HG03571 (cell line): Measurements from ENCODE around the gene S100P.
A peak's percentile ranks its signal among the peaks of the same experiment; 100 is the strongest.

Source experiments
- ATAC-seq: cut with Tn5 transposase; IDR thresholded peaks from one replicate; pipeline ENCODE4 v1.9.1; 2021; ENCODE audit not compliant: unreplicated experiment

Gene S100P

DNA sequence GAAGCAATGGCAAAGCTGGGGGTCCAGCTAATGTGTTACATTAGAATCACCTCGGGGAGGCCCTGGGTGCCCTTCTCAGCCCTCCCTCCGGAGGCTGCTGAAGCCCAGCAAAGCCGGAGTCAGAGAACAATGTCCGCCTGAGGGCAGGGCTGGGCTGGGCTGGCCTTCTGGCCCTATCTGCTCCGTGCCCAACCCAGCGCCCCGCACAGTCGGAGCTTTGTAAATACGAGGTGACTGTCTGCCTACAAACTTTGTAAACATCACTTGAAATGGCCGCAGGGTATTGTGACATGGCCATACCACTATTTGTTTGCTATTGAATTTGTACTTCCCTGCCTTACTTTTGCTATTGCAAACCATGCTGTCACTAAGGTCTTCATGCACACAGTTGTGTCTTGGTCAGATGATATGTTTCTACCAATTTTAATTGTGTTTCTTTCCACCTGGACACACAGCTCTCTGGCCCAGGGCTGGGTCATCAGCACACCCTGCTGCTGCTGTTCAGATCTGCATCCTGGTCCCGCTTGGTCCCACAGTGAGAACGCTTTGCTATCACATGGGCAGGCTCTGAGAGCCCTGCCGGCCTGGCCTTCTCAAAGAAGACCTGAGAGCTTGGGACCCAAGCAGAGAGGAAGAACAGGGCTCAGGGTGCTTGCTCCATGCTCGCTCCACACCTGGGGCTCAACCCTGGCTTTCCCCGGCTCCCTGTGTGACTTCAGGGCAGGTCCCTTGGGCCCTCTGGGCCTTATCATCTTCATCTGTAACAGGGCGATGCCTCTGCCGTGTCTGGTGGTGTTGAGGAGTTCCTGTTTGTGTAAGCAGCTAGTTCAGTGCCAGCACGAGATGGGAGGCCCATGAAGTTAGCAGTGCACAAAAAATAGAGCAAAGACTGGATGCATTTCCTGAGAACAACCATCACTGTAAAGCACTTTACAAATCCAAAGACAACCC is 2.3 kb downstream of the S100P start:
- ATAC-seq, result no peak

- ATAC-seq, result no peak
Measured at GRCh38 chr4:6696611-6697010, 2.9 kb downstream of the S100P start.

GRCh38 chr4:6697131-6697530 is 3.5 kb downstream of the S100P start:
- no peak for ATAC-seq

GRCh38 chr4:6699388-6699787 is 5.7 kb downstream of the S100P start:
- ATAC-seq, result no peak

DNA sequence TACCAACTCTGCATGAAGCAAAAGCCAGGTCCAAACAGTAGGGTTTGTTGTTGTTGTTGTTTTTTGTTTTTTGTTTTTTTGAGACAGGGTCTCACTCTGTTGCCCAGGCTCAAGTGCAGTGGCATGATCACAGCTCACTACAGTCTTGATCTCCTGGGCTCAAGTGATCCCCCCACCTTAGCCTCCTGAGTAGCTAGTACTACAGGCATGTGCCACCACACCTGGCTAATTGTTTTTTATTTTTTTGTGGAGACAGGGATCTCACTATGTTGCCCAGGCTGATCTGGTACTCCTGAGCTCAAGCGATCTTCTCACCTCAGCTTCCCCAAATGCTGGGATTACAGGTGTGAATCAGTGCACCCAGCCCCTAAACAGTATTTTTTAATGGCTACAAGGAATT is 6.2 kb downstream of the S100P start:
- no peak for ATAC-seq

DNA sequence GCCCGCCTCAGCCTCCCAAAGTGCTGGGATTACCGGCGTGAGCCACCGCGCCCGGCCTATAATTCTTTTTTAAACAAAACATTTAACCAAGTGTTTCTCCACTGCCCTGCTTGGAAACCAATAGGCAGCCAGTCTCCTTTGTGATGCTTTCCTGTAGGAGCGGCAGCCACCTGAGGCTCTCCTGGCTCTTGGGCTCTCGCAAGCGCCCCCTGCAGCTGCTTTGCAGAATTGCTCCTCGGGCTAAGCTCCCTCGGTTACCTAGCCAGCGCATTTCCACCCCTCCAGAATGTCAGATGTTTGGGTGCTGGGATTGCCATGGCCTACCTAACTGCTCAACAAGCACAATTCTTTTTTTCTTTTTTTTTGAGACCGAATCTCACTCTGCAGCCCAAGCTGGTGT is 7.7 kb downstream of the S100P start:
- ATAC-seq, result no peak

DNA sequence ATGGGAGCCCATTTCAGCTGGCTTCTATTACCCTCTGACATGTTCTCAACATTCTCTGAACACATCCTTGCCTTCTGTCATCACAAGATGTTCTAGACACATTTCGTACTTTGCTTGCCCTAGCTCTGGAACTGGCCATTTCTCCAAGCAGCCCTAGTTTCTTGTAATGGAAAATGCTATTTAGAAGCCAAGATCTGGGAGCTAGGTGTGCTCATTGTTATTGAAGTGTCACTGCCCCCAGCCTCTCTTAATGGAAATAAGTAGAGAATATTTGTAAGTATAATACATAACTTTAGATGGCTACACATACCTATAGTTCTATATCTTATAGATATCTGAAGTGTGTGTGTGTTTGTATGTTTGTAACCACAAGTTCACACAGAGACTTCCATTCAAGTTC is 9.1 kb downstream of the S100P start:
- ATAC-seq, result no peak

- no peak for ATAC-seq
Measured at GRCh38 chr4:6703786-6704185, 10.1 kb downstream of the S100P start.

- ATAC-seq, result no peak
Measured at GRCh38 chr4:6705646-6706045, 12.0 kb downstream of the S100P start.

- ATAC-seq, result no peak
Measured at GRCh38 chr4:6706173-6706572, 12.5 kb downstream of the S100P start.

DNA sequence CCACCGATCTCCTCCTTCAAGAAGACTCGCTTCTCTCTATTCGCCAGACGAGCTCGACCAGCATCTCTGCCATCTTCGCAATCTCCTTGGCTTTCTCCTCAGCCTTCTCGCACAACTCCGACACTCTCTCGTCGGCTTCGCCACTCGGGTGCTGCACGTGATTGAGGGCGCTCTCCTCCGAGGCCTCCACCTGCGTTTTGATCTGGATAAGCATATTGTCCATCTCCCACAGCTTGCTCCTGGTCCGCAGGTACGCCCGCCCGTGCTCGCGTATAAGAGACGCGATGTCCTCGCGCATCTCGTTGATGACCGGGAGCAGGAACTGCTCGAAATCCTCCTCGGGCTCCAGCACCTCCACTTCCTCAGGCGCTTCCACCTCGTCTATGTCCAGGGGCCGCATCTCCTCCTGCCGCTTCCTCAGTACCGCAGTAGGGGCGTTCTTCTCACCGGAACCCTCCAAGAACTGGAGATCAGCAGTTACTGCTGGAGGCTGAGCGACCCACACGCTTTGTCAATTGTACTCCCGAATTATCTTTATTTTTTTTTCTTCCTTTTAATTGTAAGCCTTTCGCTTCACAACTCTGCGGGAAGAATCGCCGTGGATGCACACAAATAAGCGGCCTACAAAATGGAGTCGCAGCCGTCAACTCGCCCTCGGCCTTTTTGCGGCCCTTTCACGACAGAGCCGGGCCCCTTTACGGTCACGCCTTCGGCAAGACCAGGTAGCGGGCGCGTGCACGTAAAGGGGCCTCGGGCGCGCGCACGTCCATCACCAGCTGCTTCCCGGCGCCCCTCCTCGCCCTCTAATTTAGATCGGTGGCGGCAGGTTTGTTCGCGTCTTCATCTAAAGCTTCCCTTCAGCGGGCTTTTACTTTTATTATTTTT is 15.8 kb downstream of the S100P start, which contains the start of gene MRFAP1L1:
TSS of gene MRFAP1L1 (minus strand) at position 636 of the 885 bp plus-strand sequence. CDS start at position 400, 236 bp downstream.
- peak; percentile 71 for ATAC-seq

DNA sequence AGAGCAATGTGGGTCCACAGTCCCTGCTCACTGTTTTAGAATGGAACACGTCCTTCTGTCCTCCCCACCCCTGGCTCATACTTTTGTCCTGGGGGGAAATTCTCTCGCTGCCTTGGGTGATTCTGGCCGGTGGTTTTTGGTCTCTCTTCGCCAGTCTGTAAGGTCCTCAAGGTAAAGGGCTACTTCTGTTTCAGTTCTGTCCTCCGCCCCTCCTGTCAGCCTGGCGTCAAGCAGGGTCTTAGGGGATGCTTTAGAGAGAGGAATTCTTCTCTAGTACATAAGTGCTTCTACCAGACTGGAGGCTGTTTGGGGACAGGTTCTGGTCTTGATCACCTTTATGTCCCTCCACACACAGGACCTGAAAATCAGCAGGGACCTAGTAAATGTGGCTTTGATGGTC is 16.6 kb downstream of the S100P start:
- peak; percentile 9 for ATAC-seq

DNA sequence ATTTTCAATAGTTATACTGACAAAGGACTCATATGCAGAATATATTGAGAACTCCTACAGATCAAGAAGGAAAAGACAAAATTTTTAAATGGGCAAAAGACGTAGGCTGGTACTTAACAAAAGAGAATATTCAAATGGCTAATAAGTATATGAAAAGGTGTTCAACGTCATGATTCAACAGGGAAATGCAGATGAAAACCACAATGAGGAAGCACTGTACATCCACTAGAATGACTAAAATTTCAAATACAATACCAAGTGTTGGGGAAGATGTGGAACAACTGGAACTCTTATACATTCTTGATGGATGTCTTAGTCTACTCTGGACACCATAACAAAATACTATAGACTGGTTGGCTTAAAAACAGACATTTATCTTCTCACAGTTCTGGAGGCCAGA is 17.3 kb downstream of the S100P start:
- no peak for ATAC-seq

GRCh38 chr4:6714954-6715353 is 21.3 kb downstream of the S100P start:
- no peak for ATAC-seq

GRCh38 chr4:6715704-6716017 is 22.0 kb downstream of the S100P start:
- ATAC-seq, result no peak

- peak; percentile 72 for ATAC-seq
Measured at GRCh38 chr4:6716018-6716911, 22.6 kb downstream of the S100P start, which contains the start of gene BLOC1S4. BLOC1S4 (plus strand) TSS chr4:6716174; CDS start chr4:6716210, 36 bp downstream.

- no peak for ATAC-seq
Measured at GRCh38 chr4:6716958-6717655, 23.4 kb downstream of the S100P start.

- ATAC-seq, result no peak
Measured at GRCh38 chr4:6718932-6719610, 25.4 kb downstream of the S100P start.

- ATAC-seq, result no peak
Measured at GRCh38 chr4:6719611-6720179, 26.0 kb downstream of the S100P start.
